CD4-positive, alpha-beta memory T cell (primary cell): Measurements from ENCODE around the gene GGA3. TPM values are rescaled to one million over a fixed set of nuclear protein-coding genes. Genes with fewer than 3 reads are reported as not detected.
"Not testable (repeated sequence)": the region's sequence is repeated elsewhere in the genome, so short reads cannot be mapped to it uniquely, and the experiment has no call there.

Experiments
- CTCF ChIA-PET: fragments of 350-600 bp; sonication (Branson Sonifier 250); formaldehyde crosslinking; loops from one replicate; lab custom pipeline; 2021; ENCODE audit warnings: inconsistent platforms; ENCODE audit not compliant: partially characterized antibody; lab: Charles Lee
- POLR2A ChIA-PET: fragments of 350-600 bp; sonication (Branson Sonifier 250); formaldehyde crosslinking; loops from one replicate; lab custom pipeline; 2021; ENCODE audit not compliant: partially characterized antibody; lab: Charles Lee
- DNase-seq, 5 donors: peaks; one replicate each; pipeline versions ENCODE4 v3.0.0 to v3.0.0-alpha.2; 2020 to 2022; ENCODE audit warnings: mixed read lengths in 1 of 5
- H3K27ac ChIP-seq: one replicate; pipeline ENCODE4 v1.7.0; 2013; ENCODE audit warnings: low read depth, low read length
- H3K27me3 ChIP-seq: 2 replicates; pipeline ENCODE4 v1.7.0; 2013; ENCODE audit warnings: mild to moderate bottlenecking, low read length, moderate library complexity; ENCODE audit not compliant: insufficient read depth
- H3K36me3 ChIP-seq: 2 replicates; pipeline ENCODE4 v1.7.0; 2013; ENCODE audit warnings: mild to moderate bottlenecking, low read length, moderate library complexity; ENCODE audit not compliant: insufficient read depth
- H3K4me1 ChIP-seq: 2 replicates; pipeline ENCODE4 v1.7.0; 2013; ENCODE audit warnings: mild to moderate bottlenecking, low read length, moderate library complexity; ENCODE audit not compliant: insufficient read depth
- H3K4me3 ChIP-seq, 2 donors: one replicate each; pipeline ENCODE4 v1.7.0; 2013; ENCODE audit warnings: low read length in 2 of 2, mild to moderate bottlenecking in 1 of 2
- H3K9me3 ChIP-seq, 2 donors: one replicate each; pipeline ENCODE4 v1.7.0; 2013; ENCODE audit warnings: low read length in 2 of 2, control low read depth in 1 of 2; ENCODE audit not compliant: control insufficient read depth in 1 of 2
- H3K27ac Mint-ChIP-seq, 7 donors: one replicate each; pipeline ENCODE4 v1.8.0; 2020 to 2021; ENCODE audit warnings: mixed read lengths in 7 of 7, mild to moderate bottlenecking in 6 of 7, inconsistent platforms in 3 of 7, moderate library complexity in 3 of 7
- H3K27me3 Mint-ChIP-seq, 2 donors: one replicate each; pipeline ENCODE4 v1.8.0; 2020 to 2021; ENCODE audit warnings: mixed read lengths in 2 of 2
- H3K36me3 Mint-ChIP-seq, 2 donors: one replicate each; pipeline ENCODE4 v1.8.0; 2020 to 2021; ENCODE audit warnings: mixed read lengths in 2 of 2, inconsistent platforms in 1 of 2, mild to moderate bottlenecking in 1 of 2
- H3K4me1 Mint-ChIP-seq, 4 donors: one replicate each; pipeline ENCODE4 v1.8.0; 2020 to 2021; ENCODE audit warnings: mixed read lengths in 4 of 4, mild to moderate bottlenecking in 1 of 4
- H3K4me3 Mint-ChIP-seq, 8 donors: one replicate each; pipeline ENCODE4 v1.8.0; 2020 to 2021; ENCODE audit warnings: mixed read lengths in 8 of 8, mild to moderate bottlenecking in 7 of 8, moderate library complexity in 6 of 8, inconsistent platforms in 3 of 8
- H3K9me3 Mint-ChIP-seq, 8 donors: one replicate each; pipeline ENCODE4 v1.8.0; 2020 to 2021; ENCODE audit warnings: mixed read lengths in 8 of 8, mild to moderate bottlenecking in 5 of 8, inconsistent platforms in 3 of 8, moderate library complexity in 1 of 8
- intact Hi-C: fragments of 100-400 bp; cut with micrococcal nuclease; formaldehyde crosslinking; loops from one replicate; pipeline ENCODE4 v1.15.1; 2023
- polyA plus RNA-seq, 2 donors: library from polyadenylated mRNA; unstranded; fragments of 300-500 nt; fragmentation: Illumina TruSeq; gene quantifications; one replicate each; pipeline ENCODE4 v1.2.3, GENCODE V29; 2021
- total RNA-seq, 2 experiments: library from RNA; stranded (reverse); gene quantifications; one replicate each; pipeline ENCODE4 v1.2.3, GENCODE V29; 2021

The GGA3 gene
- total and polyA plus RNA-seq, 4 experiments from 2014 or later = 7.7 to 122 (median 73.6) TPM

DNA sequence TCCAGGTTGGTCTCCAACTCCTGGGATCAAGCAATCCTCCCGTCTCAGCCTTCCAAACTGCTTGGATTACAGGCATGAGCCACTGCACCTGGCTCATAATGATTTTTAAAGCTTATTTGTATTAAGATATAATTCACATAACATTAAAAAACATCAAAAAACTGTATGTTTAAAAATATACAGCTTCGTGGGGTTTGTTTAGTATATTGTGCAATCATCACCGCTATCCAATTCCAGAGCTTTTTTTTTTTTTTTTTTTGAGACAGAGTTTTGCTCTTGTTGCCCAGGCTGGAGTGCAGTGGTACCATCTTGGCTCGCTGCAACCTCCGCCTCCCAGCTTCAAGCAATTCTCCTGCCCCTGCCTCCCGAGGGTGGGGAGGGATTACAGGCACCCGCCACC lies 38.9 kb upstream of the GGA3 start:
- ChIA-PET POLR2A (no interaction called here), CTCF (interaction anchor here (1.1 to 1.2 kb wide), 2 partner anchors 23 to 232 kb away, joined by 4 to 5 read pairs; no protein-coding TSS in a partner anchor)
- Mint-ChIP-seq H3K27me3 (no peaks in the 10 kb centered on the region), H3K9me3 (no peaks in the 10 kb centered on the region), H3K36me3 (no peaks in the 10 kb centered on the region), H3K4me1 (peaks cover 2 to 12% (median 5%) of the 10 kb centered on the region in 4 donors), H3K4me3 (no peak overlapping the region), H3K27ac (no peak overlapping the region)
- no peak overlapping the region for H3K4me3 ChIP-seq
- no peaks in the 10 kb centered on the region for H3K27me3 ChIP-seq
- no peaks in the 10 kb centered on the region for H3K9me3 ChIP-seq
- no peaks in the 10 kb centered on the region for H3K4me1 ChIP-seq
- H3K36me3 ChIP-seq = no peaks in the 10 kb centered on the region
- intact Hi-C loops = no loop called here
- no peak for DNase-seq
- no peak overlapping the region for H3K27ac ChIP-seq

DNA sequence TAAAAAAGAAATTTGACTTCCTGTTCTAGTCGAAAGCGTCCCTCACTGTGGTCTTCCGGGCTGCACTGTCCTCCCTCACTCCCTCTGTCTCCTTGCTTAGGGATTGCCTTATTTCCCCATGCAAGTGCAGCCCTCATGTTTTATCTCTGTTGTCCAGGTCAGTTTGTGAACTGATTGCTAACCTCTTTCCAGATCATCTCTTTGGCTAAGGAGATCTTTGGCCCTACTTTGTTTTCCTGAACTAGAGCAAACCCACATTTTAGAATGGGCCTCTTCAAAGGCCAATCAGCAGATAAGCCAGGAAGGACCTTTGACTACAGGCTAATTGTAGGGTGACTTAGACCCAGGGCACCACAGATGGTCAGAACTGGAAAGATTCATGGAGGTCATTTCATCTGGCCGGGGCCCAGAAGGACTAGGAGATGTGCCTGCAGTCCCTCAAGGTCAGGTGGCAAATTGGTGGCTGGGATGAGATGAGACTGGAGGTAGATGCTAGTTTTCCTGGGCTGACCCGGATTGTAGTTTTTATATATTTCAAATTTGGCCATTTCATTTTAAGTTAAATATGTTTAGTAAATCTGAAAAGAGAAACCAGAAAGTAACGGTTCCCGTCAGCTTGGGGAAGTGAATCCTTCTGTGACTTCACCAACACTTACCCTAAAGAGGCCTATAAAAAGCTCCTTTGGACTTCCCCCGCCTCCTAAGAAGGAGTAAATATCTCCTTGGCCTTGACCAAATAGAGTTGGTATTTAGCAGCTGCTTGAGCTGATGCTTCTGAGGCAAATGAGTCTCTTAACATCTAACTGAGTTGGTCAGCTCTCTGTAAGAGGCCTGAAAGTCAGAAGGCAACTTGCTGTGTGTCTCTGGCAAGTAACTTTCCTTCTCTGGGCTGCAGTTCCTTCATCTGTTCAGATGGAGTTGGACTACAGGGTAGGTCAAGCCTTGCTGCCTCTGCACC lies 34.1 kb upstream of the GGA3 start:
- no peak for DNase-seq
- peak overlapping the region in 2 of 8 donors; percentile 24 to 37 for H3K4me3 Mint-ChIP-seq
- H3K4me3 ChIP-seq = no peak overlapping the region
- CTCF ChIA-PET = interaction anchor here (0.6 to 1.9 kb wide), 3 partner anchors 13 to 116 kb away, joined by 3 to 8 read pairs (median 3); no protein-coding TSS in a partner anchor
- H3K27me3 ChIP-seq = no peaks in the 10 kb centered on the region
- peaks cover 4 to 15% (median 8%) of the 10 kb centered on the region in 4 donors for H3K4me1 Mint-ChIP-seq
- intact Hi-C loops = no loop called here
- H3K36me3 Mint-ChIP-seq = no peaks in the 10 kb centered on the region
- POLR2A ChIA-PET = interaction anchor here (2.0 kb wide), 1 partner anchor 33 kb away, joined by 6 read pairs; the partner anchor contains the start of genes GGA3 and MRPS7
- H3K27ac Mint-ChIP-seq = peak overlapping the region in 4 of 7 donors; percentile 7 to 78 (median 20)
- H3K4me1 ChIP-seq = peaks cover 1% of the 10 kb centered on the region
- no peaks in the 10 kb centered on the region for H3K36me3 ChIP-seq
- no peaks in the 10 kb centered on the region for H3K9me3 Mint-ChIP-seq
- peak overlapping the region; percentile 1 for H3K27ac ChIP-seq
- no peaks in the 10 kb centered on the region for H3K27me3 Mint-ChIP-seq
- no peaks in the 10 kb centered on the region for H3K9me3 ChIP-seq

DNA sequence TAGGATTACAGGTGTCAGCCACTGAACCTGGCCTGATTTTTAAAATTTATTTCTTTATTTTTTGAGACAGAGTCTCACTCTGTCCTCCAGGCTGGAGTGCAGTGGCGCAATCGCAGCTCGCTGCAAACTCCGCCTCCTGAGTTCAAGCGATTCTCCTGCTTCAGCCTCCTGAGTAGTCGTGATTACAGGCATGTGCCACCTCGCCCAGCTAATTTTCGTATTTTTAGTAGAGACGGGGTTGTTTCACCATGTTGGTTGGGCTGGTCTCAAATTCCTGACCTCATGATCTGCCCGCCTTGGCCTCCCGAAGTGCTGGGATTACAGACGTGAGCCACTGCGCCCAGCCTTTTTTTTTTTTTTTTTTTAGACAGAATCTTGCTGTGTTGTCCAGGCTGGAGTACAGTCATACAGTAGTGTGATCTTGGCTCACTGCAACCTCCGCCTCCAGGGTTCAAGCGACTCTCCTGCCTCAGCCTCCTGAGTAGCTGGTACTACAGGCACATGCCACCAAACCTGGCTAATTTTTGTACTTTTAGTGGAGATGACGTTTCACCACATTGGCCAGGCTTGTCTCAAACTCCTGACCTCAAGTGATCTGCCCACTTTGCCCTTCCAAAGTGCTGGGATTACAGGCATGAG lies 31.5 kb upstream of the GGA3 start:
- H3K36me3 Mint-ChIP-seq, H3K36me3 ChIP-seq, H3K27ac ChIP-seq, H3K27me3 ChIP-seq, DNase-seq, H3K4me3 ChIP-seq, intact Hi-C loops, H3K27me3 Mint-ChIP-seq, H3K9me3 ChIP-seq, H3K9me3 Mint-ChIP-seq: not testable (repeated sequence)
- POLR2A ChIA-PET = interaction anchor here (0.6 to 1.4 kb wide), 3 partner anchors 20 to 223 kb away, joined by 3 to 4 read pairs (median 3); partner anchors contain the start of genes GRB2 and TSEN54
- Mint-ChIP-seq H3K4me3 (peak overlapping the region in 1 of 8 donors; percentile 41), H3K27ac (peak overlapping the region in 1 of 7 donors; percentile 29), H3K4me1 (peaks cover 9 to 35% (median 22%) of the 10 kb centered on the region in 4 donors)
- H3K4me1 ChIP-seq = peaks cover 11% of the 10 kb centered on the region
- CTCF ChIA-PET = interaction anchor here (1.3 kb wide), 1 partner anchor 34 kb away, joined by 3 read pairs; no protein-coding TSS in a partner anchor

DNA sequence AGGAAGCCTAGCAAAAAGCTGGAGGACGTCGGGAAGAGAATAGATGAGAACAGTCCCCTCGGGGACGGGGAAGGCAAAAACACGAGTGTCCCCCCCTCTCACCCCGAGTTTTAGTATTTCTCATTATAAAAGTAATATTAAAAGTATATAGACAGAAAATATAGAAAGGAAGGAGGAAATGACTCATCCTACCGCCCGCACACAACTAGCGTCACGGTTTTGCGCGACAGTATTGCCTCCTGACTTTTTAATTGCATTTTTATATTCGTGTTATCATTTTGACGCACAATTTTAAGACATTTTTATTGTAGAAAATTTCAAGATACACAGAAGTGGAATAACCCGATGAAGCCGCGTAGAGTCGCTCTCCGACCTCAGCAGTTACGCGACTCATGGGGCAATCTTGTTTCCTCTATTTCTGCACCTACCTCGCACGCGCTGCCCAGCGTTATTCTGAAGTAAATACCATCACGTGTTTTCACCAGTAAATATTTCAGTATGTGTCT lies 28.5 kb upstream of the GGA3 start:
- Mint-ChIP-seq H3K27me3 (no peaks in the 10 kb centered on the region), H3K27ac (peak overlapping the region; percentile 98 to 100 (median 100)), H3K4me3 (peak overlapping the region; percentile 98 to 100 (median 100)), H3K4me1 (peaks cover 4 to 31% (median 14%) of the 10 kb centered on the region in 4 donors), H3K9me3 (no peaks in the 10 kb centered on the region), H3K36me3 (peaks cover 10 to 22% of the 10 kb centered on the region in 2 donors)
- Histone ChIP-seq H3K36me3 (peaks cover 7% of the 10 kb centered on the region), H3K27me3 (no peaks in the 10 kb centered on the region), H3K4me1 (peaks cover 12% of the 10 kb centered on the region), H3K9me3 (no peaks in the 10 kb centered on the region), H3K27ac (peak overlapping the region; percentile 79), H3K4me3 (peak overlapping the region; percentile 93 to 96)
- CTCF ChIA-PET = interaction anchor here (0.8 to 3.5 kb wide), 18 partner anchors 11 to 227 kb away, joined by 3 to 59 read pairs (median 6); partner anchors contain the start of genes GGA3, GRB2, MIF4GD and MRPS7
- peak in 3 of 5 donors; percentile 69 to 87 (median 79) for DNase-seq
- POLR2A ChIA-PET = interaction anchor here (0.8 to 3.9 kb wide), 41 partner anchors 10 to 493 kb away, joined by 3 to 148 read pairs (median 5); partner anchors contain the start of genes ARMC7, FDXR, GGA3 and GRB2
- intact Hi-C loops = loop anchor here (1.0 to 2.0 kb wide), 8 partner anchors 19 to 417 kb away; partner anchors contain the start of genes GGA3, GRB2, KCTD2 and MIF4GD

- peaks cover 10 to 23% of the 10 kb centered on the region in 2 donors for H3K36me3 Mint-ChIP-seq
- peaks cover 4 to 31% (median 14%) of the 10 kb centered on the region in 4 donors for H3K4me1 Mint-ChIP-seq
- peak; percentile 95 to 99 (median 97) for DNase-seq
- no peaks in the 10 kb centered on the region for H3K27me3 ChIP-seq
- CTCF ChIA-PET = interaction anchor here (0.8 to 3.5 kb wide), 20 partner anchors 11 to 573 kb away, joined by 3 to 59 read pairs (median 5); partner anchors contain the start of genes GGA3, GRB2, MIF4GD and MRPS7
- H3K4me1 ChIP-seq = peaks cover 12% of the 10 kb centered on the region
- H3K4me3 ChIP-seq = peak within 1 kb of the TSS; percentile 93 to 96
- intact Hi-C loops = loop anchor here (1.0 to 2.0 kb wide), 8 partner anchors 18 to 416 kb away; partner anchors contain the start of genes GGA3, GRB2, KCTD2 and MIF4GD
- no peaks in the 10 kb centered on the region for H3K27me3 Mint-ChIP-seq
- peak within 1 kb of the TSS; percentile 98 to 100 (median 100) for H3K4me3 Mint-ChIP-seq
- no peaks in the 10 kb centered on the region for H3K9me3 Mint-ChIP-seq
- H3K36me3 ChIP-seq = peaks cover 7% of the 10 kb centered on the region
- H3K9me3 ChIP-seq = no peaks in the 10 kb centered on the region
- POLR2A ChIA-PET = interaction anchor here (0.5 to 3.9 kb wide), 50 partner anchors 8 to 566 kb away, joined by 3 to 148 read pairs (median 5); partner anchors contain the start of genes ARMC7, FDXR, GGA3 and GRB2
- H3K27ac ChIP-seq = peak within 1 kb of the TSS; percentile 79
- H3K27ac Mint-ChIP-seq = peak within 1 kb of the TSS; percentile 98 to 100 (median 100)
Observed at GRCh38 chr17:75289115-75289831, 27.9 kb upstream of the GGA3 start, which contains the start of gene SLC25A19. SLC25A19 (minus strand) TSS chr17:75289433; CDS start chr17:75286764, 2,669 bp downstream.

GRCh38 chr17:75288770-75289114 lies 27.3 kb upstream of the GGA3 start:
- Mint-ChIP-seq H3K4me3 (peak overlapping the region; percentile 98 to 100 (median 100)), H3K4me1 (peaks cover 4 to 31% (median 14%) of the 10 kb centered on the region in 4 donors), H3K36me3 (peaks cover 10 to 23% of the 10 kb centered on the region in 2 donors), H3K27me3 (no peaks in the 10 kb centered on the region), H3K9me3 (no peaks in the 10 kb centered on the region), H3K27ac (peak overlapping the region; percentile 98 to 100 (median 100))
- H3K4me3 ChIP-seq = peak overlapping the region; percentile 93 to 96
- DNase-seq = no peak
- POLR2A ChIA-PET = interaction anchor here (0.5 to 3.9 kb wide), 48 partner anchors 8 to 566 kb away, joined by 3 to 148 read pairs (median 5); partner anchors contain the start of genes ARMC7, FDXR, GGA3 and GRB2
- peaks cover 12% of the 10 kb centered on the region for H3K4me1 ChIP-seq
- CTCF ChIA-PET = interaction anchor here (0.8 to 3.5 kb wide), 18 partner anchors 10 to 573 kb away, joined by 3 to 59 read pairs (median 5); partner anchors contain the start of genes GGA3, GRB2, MIF4GD and MRPS7
- H3K27ac ChIP-seq = peak overlapping the region; percentile 79
- H3K36me3 ChIP-seq = peaks cover 7% of the 10 kb centered on the region
- H3K27me3 ChIP-seq = no peaks in the 10 kb centered on the region
- H3K9me3 ChIP-seq = no peaks in the 10 kb centered on the region
- intact Hi-C loops = loop anchor here (1.0 to 2.0 kb wide), 8 partner anchors 17 to 415 kb away; partner anchors contain the start of genes GGA3, GRB2, KCTD2 and MIF4GD
